KMS-11 (cell line): ENCODE measurements around the gene CDC25B.

Experiments used
- H2AFZ ChIP-seq: fragments of 200-600 bp; sonication (generic); 2 replicates; pipeline ENCODE4 v1.6.1; 2016; ENCODE audit warnings: antibody characterized with exemption, mixed run types, low read depth
- H3K27ac ChIP-seq: fragments of 200-600 bp; sonication (generic); 2 replicates; pipeline ENCODE4 v1.6.1; 2016; ENCODE audit warnings: mild to moderate bottlenecking, mixed run types
- H3K27me3 ChIP-seq: fragments of 200-600 bp; sonication (generic); 2 replicates; pipeline ENCODE4 v1.6.1; 2017; ENCODE audit warnings: mild to moderate bottlenecking, low read depth, mixed run types, moderate library complexity; ENCODE audit not compliant: insufficient read depth
- H3K36me3 ChIP-seq: fragments of 200-600 bp; sonication (generic); 2 replicates; pipeline ENCODE4 v1.6.1; 2017; ENCODE audit warnings: mild to moderate bottlenecking, mixed run types; ENCODE audit not compliant: insufficient read depth
- H3K4me1 ChIP-seq: fragments of 200-600 bp; sonication (generic); 2 replicates; pipeline ENCODE4 v1.6.1; 2016; ENCODE audit warnings: mild to moderate bottlenecking, low read depth, mixed run types; ENCODE audit not compliant: poor library complexity, severe bottlenecking
- H3K4me2 ChIP-seq: fragments of 200-600 bp; sonication (generic); 2 replicates; pipeline ENCODE4 v1.7.0; 2016; ENCODE audit warnings: mild to moderate bottlenecking, mixed run types
- H3K4me3 ChIP-seq: fragments of 200-600 bp; sonication (generic); IDR thresholded peaks from 2 replicates; pipeline ENCODE4 v1.6.1; 2017; ENCODE audit warnings: low read depth, low read length, mixed read lengths; ENCODE audit not compliant: insufficient read depth
- H3K79me2 ChIP-seq: fragments of 200-600 bp; sonication (generic); 2 replicates; pipeline ENCODE4 v1.6.1; 2016; ENCODE audit warnings: low read depth, mixed run types; ENCODE audit not compliant: insufficient read depth
- H3K9ac ChIP-seq: fragments of 200-600 bp; sonication (generic); 2 replicates; pipeline ENCODE4 v1.6.1; 2016; ENCODE audit warnings: mild to moderate bottlenecking, mixed run types
- H4K20me1 ChIP-seq: fragments of 200-600 bp; sonication (generic); 2 replicates; pipeline ENCODE4 v1.6.1; 2016; ENCODE audit warnings: mild to moderate bottlenecking, mixed run types; ENCODE audit not compliant: insufficient read depth
- TF ChIP-seq, protein P1 (sequence below): fragments of 200-600 bp; sonication (generic); conservative IDR thresholded peaks from 2 replicates; pipeline ENCODE4 v1.6.1; 2017; ENCODE audit warnings: low read depth, mild to moderate bottlenecking, antibody characterized with exemption, low read length, moderate library complexity, mixed read lengths

Gene CDC25B

DNA sequence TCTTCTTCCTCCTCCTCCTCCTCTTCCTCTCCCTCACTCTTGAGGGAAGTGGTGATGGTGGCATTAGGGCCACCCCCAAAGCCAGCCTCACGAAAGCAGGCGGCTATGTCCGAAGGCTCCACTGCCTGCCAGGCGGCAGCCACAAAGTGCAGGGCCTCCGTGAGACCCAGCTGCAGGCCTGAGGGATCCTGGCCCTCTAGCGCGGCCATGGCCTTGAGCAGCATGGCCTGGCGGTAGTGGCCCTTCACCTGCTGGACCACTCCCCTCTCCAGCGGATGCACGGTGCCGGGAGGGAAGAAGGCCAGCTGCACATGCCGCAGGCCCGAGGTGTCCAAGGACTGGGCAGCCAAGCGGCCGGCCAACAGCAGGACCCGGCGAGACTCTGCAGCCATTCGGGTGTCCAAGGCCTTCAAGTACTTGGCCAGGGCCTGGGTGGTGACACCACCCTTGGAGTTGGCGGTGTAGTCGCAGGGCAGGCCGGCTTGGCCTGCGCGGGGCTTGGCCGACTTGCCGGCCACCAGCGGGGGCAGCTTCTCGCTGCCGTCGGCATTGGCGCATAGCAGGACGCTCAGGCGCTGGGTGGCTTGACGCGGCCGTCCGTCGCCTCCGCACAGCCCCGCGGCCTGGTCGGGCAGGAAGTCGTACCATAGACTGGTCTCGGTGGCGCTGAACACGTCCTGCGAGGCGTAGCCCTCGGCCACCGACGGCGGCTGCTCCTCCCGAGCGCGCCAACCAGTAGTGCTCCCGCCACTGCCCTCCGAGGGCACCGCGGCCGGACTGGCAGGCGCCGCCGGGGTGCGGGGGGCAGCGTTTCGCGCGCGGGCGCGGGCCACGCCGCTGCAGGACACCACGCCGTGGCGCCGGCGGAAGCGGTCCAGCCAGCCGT is 10.6 kb upstream of the CDC25B start:
- H4K20me1 ChIP-seq: no peaks in the 10 kb centered on the region
- no peaks in the 10 kb centered on the region for H3K79me2 ChIP-seq
- H3K36me3 ChIP-seq: no peaks in the 10 kb centered on the region
- H3K4me3 ChIP-seq: no peak overlapping the region
- H3K27me3 ChIP-seq: no peaks in the 10 kb centered on the region
- no peaks in the 10 kb centered on the region for H3K4me1 ChIP-seq
- no peak overlapping the region for H2AFZ ChIP-seq
- H3K4me2 ChIP-seq: no peak overlapping the region
- TF ChIP-seq, protein P1, sequence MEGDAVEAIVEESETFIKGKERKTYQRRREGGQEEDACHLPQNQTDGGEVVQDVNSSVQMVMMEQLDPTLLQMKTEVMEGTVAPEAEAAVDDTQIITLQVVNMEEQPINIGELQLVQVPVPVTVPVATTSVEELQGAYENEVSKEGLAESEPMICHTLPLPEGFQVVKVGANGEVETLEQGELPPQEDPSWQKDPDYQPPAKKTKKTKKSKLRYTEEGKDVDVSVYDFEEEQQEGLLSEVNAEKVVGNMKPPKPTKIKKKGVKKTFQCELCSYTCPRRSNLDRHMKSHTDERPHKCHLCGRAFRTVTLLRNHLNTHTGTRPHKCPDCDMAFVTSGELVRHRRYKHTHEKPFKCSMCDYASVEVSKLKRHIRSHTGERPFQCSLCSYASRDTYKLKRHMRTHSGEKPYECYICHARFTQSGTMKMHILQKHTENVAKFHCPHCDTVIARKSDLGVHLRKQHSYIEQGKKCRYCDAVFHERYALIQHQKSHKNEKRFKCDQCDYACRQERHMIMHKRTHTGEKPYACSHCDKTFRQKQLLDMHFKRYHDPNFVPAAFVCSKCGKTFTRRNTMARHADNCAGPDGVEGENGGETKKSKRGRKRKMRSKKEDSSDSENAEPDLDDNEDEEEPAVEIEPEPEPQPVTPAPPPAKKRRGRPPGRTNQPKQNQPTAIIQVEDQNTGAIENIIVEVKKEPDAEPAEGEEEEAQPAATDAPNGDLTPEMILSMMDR: no peak
- no peak overlapping the region for H3K9ac ChIP-seq
- H3K27ac ChIP-seq: no peak overlapping the region

DNA sequence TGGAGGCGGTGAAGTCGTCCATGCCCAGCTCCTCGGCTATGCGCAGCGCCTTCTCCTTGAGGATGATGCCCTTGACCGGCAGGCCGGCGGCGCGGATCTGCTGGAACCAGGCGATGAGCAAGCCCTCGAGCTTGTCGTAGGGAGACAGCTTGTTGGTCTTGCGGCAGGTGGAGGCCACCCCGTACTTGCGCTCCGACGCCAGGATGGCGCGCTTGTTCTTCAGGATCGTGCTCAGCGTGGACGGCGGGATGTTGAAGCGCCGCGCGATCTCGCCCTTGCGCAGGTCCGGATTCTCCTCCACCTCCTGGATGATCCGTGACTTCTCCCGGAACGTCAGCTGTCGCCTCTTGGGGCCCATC is 10.0 kb upstream of the CDC25B start:
- Histone ChIP-seq H4K20me1 (no peaks in the 10 kb centered on the region), H3K4me3 (no peak overlapping the region), H3K27ac (no peak overlapping the region), H3K9ac (no peak overlapping the region), H3K4me1 (no peaks in the 10 kb centered on the region), H3K36me3 (no peaks in the 10 kb centered on the region), H3K27me3 (no peaks in the 10 kb centered on the region), H3K4me2 (no peak overlapping the region), H3K79me2 (no peaks in the 10 kb centered on the region), H2AFZ (no peak overlapping the region)
- TF ChIP-seq, protein P1: no peak

DNA sequence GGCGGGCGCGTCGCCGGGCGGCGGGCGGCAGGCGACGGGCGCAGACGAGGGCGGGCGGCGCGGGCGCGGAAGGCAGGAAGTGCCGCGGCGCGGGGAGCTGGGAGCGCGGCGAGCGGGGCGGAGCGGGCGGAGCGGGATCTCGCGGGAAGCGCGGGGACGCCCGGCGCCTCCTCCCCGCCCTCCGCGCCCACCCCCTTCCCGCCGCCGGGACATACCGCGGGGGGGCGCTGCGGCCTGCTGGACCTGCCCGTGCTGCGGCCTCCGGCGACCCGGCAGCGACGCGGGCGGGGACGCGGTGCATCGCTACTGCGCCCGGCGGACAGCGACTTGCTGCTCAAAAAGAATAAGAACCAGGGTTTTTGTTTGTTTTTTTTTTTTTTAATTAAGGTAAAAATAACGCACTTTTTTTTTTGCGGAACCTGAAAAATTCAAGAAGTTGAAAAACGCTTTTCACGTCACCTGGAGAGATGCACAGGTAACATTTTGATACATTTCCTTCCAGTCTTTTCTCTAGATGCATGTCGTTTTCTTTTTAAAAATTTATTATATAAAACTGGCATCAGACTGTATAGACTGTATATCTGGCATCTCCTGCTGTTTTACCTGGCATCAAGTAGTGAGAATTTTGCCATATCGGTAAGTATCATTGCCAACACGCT is 9.3 kb upstream of the CDC25B start, which contains the start of gene CENPB:
Gene CENPB, minus strand, starts transcription at position 76 of the 659 bp plus-strand sequence. CDS start 257 bp downstream, outside the sequence.
- Histone ChIP-seq H3K4me2 (peak within 1 kb of the TSS; percentile 66), H2AFZ (peak within 1 kb of the TSS; percentile 44), H3K9ac (no peak within 1 kb of the TSS), H3K4me3 (no peak within 1 kb of the TSS), H3K4me1 (no peaks in the 10 kb centered on the region), H4K20me1 (no peaks in the 10 kb centered on the region), H3K27me3 (no peaks in the 10 kb centered on the region), H3K27ac (no peak within 1 kb of the TSS), H3K79me2 (no peaks in the 10 kb centered on the region), H3K36me3 (no peaks in the 10 kb centered on the region)
- TF ChIP-seq, protein P1: peak; percentile 34; the same call in 1 of the 2 replicates

DNA sequence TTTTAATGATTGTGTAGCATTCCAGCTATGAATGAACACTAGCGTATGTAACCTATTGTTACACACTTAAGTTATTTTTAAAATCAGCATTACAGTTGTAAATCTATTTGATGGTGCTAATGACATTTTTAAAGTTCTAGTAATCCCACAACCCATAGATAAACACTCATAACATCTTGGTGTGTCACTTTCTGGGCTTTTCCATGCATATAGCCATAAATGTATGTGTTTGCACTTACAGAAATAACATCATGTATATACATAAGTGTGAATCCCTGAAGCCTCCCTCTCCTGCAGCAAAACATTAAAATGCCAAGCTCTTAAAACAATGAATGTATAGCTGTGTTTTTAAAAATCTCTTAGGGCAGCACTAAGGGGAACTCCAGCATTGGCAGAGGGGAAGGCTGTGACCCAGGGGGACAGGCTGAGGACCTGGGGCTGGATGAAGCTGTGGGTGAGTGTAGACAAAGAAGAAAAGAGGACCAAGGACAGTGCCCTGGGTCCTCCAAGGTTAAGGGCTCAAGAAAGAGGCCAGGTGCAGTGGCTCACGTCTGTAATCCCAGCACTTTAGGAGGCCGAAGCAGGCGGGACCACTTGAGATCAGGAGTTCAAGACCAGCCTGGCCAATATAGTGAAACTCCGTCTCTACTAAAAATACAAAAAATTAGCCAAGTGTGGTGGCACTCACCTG is 8.6 kb upstream of the CDC25B start:
- Histone ChIP-seq H3K36me3 (no peaks in the 10 kb centered on the region), H3K27ac (no peak overlapping the region), H3K4me2 (peak overlapping the region; percentile 66), H4K20me1 (no peaks in the 10 kb centered on the region), H3K27me3 (no peaks in the 10 kb centered on the region), H3K9ac (no peak overlapping the region), H3K4me1 (no peaks in the 10 kb centered on the region), H3K4me3 (no peak overlapping the region), H3K79me2 (no peaks in the 10 kb centered on the region), H2AFZ (peak overlapping the region; percentile 44)
- TF ChIP-seq, protein P1: no peak
